ENCODE measurements around the gene SHKBP1.

Gene SHKBP1

DNA sequence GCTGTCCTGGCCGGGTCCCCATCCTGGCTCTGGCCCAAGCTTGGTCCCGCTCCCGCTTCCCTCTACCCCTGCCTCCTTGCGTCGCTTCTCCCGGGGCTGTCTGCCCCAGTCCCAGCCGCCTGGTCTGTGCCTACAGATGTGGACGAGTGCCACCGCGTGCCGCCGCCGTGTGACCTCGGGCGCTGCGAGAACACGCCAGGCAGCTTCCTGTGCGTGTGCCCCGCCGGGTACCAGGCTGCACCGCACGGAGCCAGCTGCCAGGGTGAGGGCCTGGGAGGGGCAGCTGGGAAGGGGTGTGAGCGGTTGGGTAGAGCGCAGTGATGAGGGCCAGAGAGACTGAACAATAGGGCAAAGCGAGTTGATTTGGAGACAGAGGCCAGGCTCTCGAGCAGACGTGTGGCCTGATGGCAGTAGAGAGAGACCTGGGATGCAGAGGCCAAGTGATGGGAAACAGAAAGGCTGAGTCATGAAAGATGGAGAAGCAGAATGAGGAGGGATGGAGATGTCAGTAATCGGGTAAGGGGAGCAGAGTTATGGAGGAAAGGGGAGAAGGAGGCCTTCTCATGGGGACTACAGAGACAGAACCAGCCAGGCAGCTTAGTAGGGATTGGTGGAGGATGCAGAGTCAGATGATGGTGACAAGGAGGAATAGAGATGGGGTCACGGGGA lies 33.9 kb downstream of the SHKBP1 start:
- TF ChIP-seq, protein P1, sequence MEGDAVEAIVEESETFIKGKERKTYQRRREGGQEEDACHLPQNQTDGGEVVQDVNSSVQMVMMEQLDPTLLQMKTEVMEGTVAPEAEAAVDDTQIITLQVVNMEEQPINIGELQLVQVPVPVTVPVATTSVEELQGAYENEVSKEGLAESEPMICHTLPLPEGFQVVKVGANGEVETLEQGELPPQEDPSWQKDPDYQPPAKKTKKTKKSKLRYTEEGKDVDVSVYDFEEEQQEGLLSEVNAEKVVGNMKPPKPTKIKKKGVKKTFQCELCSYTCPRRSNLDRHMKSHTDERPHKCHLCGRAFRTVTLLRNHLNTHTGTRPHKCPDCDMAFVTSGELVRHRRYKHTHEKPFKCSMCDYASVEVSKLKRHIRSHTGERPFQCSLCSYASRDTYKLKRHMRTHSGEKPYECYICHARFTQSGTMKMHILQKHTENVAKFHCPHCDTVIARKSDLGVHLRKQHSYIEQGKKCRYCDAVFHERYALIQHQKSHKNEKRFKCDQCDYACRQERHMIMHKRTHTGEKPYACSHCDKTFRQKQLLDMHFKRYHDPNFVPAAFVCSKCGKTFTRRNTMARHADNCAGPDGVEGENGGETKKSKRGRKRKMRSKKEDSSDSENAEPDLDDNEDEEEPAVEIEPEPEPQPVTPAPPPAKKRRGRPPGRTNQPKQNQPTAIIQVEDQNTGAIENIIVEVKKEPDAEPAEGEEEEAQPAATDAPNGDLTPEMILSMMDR (IDR thresholded peaks at IDR 0.05; ENCODE audit: low read depth, low read length) = no peak
- H3K4me3 ChIP-seq (ENCODE audit: low read depth, low read length) = peak overlapping the region; percentile 42
- DNase-seq (ENCODE audit: low read depth, low spot score) = no peak
- in situ Hi-C loops (cut with HindIII; ENCODE audit: low sequenced_read_pairs) = no loop called here

DNA sequence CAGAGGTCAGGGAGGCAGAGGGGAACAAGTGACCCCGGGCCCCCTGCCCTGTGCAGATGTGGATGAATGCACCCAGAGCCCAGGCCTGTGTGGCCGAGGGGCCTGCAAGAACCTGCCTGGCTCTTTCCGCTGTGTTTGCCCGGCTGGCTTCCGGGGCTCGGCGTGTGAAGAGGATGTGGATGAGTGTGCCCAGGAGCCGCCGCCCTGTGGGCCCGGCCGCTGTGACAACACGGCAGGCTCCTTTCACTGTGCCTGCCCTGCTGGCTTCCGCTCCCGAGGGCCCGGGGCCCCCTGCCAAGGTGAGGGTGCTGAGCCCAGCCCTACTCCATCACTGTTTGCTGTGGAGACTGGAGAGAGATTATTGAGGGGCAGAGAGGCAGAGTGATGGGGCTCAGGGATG lies 34.4 kb downstream of the SHKBP1 start:
- TF ChIP-seq, protein P1 (IDR thresholded peaks at IDR 0.05; ENCODE audit: low read depth, low read length) = no peak
- H3K4me3 ChIP-seq (ENCODE audit: low read depth, low read length) = no peak overlapping the region
- in situ Hi-C loops (cut with HindIII; ENCODE audit: low sequenced_read_pairs) = no loop called here
- no peak for DNase-seq (ENCODE audit: low read depth, low spot score)

DNA sequence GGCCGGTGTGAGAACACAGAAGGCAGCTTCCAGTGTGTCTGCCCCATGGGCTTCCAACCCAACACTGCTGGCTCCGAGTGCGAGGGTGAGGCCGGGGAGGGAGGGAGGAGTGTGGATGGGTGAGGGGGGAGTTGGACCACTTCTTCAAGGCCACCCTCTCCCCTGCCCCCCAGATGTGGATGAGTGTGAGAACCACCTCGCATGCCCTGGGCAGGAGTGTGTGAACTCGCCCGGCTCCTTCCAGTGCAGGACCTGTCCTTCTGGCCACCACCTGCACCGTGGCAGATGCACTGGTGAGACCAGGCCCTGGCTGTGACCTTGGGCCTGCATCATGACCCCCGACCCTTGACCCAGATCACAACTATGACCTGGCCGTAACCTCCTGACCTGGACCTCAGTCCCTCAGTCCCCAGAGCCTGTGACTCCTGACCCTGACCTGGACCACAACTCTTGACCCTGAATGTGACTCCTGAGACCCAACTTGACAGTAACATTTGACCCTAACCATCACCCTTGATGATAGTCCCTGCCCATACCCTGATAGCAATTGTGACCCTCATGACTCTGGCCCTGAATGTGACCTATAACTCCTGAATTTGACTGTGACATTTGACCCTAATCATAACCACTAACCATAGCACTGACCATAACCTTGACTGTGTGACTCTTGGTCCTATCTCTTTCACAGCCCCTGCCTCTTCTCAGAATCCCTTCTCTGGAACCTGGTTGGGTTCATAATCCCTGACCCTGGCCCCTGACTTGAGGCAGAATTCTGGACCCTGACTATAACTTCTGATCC lies 35.4 kb downstream of the SHKBP1 start:
- TF ChIP-seq, protein P1 (IDR thresholded peaks at IDR 0.05; ENCODE audit: low read depth, low read length) = no peak
- no peak for DNase-seq (ENCODE audit: low read depth, low spot score)
- H3K4me3 ChIP-seq (ENCODE audit: low read depth, low read length) = no peak overlapping the region
- in situ Hi-C loops (cut with HindIII; ENCODE audit: low sequenced_read_pairs) = no loop called here

DNA sequence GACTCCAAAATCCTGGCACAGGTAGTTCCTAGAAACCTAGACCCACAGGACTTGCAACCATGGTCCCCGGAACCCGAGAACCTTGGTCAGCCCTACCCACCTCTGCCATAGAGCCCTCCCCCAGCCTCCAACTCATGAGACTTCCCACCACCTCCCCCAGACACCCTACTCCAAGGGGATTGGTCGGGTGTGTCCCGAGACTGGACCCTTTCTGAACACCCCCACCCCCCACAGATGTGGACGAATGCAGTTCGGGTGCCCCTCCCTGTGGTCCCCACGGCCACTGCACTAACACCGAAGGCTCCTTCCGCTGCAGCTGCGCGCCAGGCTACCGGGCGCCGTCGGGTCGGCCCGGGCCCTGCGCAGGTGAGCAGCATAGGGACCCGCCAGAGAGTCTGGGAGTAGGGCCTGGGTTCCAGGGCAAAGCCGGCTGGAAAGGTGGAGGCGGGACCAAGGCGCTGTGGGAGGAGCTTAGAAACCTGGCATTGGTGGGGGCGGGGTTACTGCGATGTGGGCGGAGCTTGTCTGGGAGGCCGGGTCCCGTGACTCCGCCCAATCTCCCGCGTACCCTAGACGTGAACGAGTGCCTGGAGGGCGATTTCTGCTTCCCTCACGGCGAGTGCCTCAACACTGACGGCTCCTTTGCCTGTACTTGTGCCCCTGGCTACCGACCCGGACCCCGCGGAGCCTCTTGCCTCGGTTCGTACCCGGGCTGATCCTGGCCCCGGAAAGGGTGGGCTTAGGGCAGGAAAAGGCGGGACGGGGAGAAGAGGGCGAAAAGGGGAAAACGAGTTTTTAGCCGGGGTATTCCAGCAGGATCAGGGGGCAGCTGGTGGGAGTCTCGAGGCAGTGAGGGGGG lies 36.4 kb downstream of the SHKBP1 start:
- in situ Hi-C loops (cut with HindIII; ENCODE audit: low sequenced_read_pairs) = no loop called here
- peak overlapping the region; percentile 72 for H3K4me3 ChIP-seq (ENCODE audit: low read depth, low read length)

DNA sequence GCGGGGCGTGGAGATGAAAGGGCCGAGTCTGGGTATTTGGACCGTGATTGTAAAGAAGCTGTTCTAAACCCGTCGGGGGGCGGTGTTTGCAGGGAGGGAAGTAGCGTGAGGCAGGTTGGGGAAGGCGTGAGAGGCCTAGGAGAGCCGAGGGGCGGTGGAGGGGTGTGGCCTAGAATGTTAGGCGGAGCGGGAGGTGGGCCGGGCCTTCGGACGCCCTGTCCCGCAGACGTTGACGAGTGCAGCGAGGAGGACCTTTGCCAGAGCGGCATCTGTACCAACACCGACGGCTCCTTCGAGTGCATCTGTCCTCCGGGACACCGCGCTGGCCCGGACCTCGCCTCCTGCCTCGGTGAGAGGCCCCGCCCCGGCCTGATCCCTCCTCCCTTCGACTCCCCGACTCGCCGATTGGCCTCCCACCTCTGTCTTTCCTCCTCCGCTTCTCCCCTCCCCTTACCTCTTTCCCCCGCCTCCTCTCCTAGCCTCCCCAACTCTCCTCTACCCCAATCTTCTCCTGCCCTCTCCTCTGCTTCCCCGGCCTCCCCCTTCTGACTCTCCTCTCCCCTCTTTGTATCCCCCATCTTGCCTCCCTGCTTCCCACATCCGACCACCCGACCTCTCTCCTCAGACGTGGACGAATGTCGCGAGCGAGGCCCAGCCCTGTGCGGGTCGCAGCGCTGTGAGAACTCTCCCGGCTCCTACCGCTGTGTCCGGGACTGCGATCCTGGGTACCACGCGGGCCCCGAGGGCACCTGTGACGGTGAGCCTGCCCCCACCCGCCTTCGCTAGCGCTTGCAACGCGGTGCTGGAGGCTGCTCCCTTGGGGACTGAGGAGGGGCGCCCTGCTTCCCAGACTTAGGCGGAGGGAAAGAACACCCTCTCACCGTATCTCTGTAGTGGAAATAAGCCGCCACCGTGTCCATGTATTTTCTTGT lies 37.3 kb downstream of the SHKBP1 start:
- peak; percentile 90 for DNase-seq (ENCODE audit: low read depth, low spot score)
- in situ Hi-C loops (cut with HindIII; ENCODE audit: low sequenced_read_pairs) = no loop called here
- H3K4me3 ChIP-seq (ENCODE audit: low read depth, low read length) = peak overlapping the region; percentile 72
- TF ChIP-seq, protein P1 (IDR thresholded peaks at IDR 0.05; ENCODE audit: low read depth, low read length) = no peak

More for the DNA sequence above, 36.4 kb downstream of the SHKBP1 start:
- TF ChIP-seq, protein P1 (IDR thresholded peaks at IDR 0.05; ENCODE audit: low read depth, low read length) = no peak
- peak; percentile 53 for DNase-seq (ENCODE audit: low read depth, low spot score)

Measured in astrocyte of the spinal cord (primary cell).